BE2C (cell line): ENCODE results near the gene RASGRP1.

Experiments used
- DNase-seq: peaks from one replicate; pipeline ENCODE4 v3.0.0-alpha.2; 2020
- H3K27me3 ChIP-seq: fragments of 250-450 bp; sonication (Bioruptor Pico); 2 replicates; pipeline ENCODE4 v1.5.1; 2020; ENCODE audit warnings: mild to moderate bottlenecking
- H3K36me3 ChIP-seq: fragments of 250-450 bp; sonication (Bioruptor Pico); 2 replicates; pipeline ENCODE4 v1.5.1; 2020; ENCODE audit warnings: mild to moderate bottlenecking
- H3K4me1 ChIP-seq: fragments of 250-450 bp; sonication (Bioruptor Pico); 2 replicates; pipeline ENCODE4 v1.5.1; 2020
- H3K4me3 ChIP-seq: 2 replicates; pipeline ENCODE4 v1.5.1; 2011; ENCODE audit warnings: low read depth, low read length
- H3K9me3 ChIP-seq: fragments of 250-450 bp; sonication (Bioruptor Pico); 2 replicates; pipeline ENCODE4 v1.5.1; 2020
- CTCF ChIP-seq: IDR thresholded peaks from 2 replicates; pipeline ENCODE4 v1.5.1; 2012; ENCODE audit warnings: mild to moderate bottlenecking, low read depth, low read length

Gene RASGRP1

GRCh38 chr15:38560456-38560926 is 4.1 kb downstream of the RASGRP1 start:
- no peak for TF ChIP-seq CTCF
- Histone ChIP-seq H3K36me3 (no peaks in the 10 kb centered on the region), H3K27me3 (peaks cover 28% of the 10 kb centered on the region), H3K9me3 (no peaks in the 10 kb centered on the region), H3K4me3 (no peak overlapping the region), H3K4me1 (no peaks in the 10 kb centered on the region)
- no peak for DNase-seq

GRCh38 chr15:38559636-38560307 is 4.8 kb downstream of the RASGRP1 start:
- no peaks in the 10 kb centered on the region for H3K9me3 ChIP-seq
- H3K4me1 ChIP-seq: no peaks in the 10 kb centered on the region
- no peak overlapping the region for H3K4me3 ChIP-seq
- peaks cover 21% of the 10 kb centered on the region for H3K27me3 ChIP-seq
- TF ChIP-seq CTCF: no peak
- H3K36me3 ChIP-seq: no peaks in the 10 kb centered on the region
- peak; percentile 13 for DNase-seq

GRCh38 chr15:38559131-38559530 is 5.5 kb downstream of the RASGRP1 start:
- TF ChIP-seq CTCF: no peak
- Histone ChIP-seq H3K4me1 (no peaks in the 10 kb centered on the region), H3K4me3 (no peak overlapping the region), H3K27me3 (peaks cover 15% of the 10 kb centered on the region), H3K9me3 (no peaks in the 10 kb centered on the region), H3K36me3 (no peaks in the 10 kb centered on the region)
- DNase-seq: no peak

- DNase-seq: no peak
- TF ChIP-seq CTCF: no peak
- peaks cover 10% of the 10 kb centered on the region for H3K27me3 ChIP-seq
- no peaks in the 10 kb centered on the region for H3K4me1 ChIP-seq
- H3K9me3 ChIP-seq: no peaks in the 10 kb centered on the region
- no peak overlapping the region for H3K4me3 ChIP-seq
- H3K36me3 ChIP-seq: no peaks in the 10 kb centered on the region
Measured at GRCh38 chr15:38558372-38559059, 6.1 kb downstream of the RASGRP1 start.

GRCh38 chr15:38557921-38558320 is 6.7 kb downstream of the RASGRP1 start:
- H3K36me3 ChIP-seq: no peaks in the 10 kb centered on the region
- DNase-seq: no peak
- TF ChIP-seq CTCF: no peak
- H3K4me3 ChIP-seq: no peak overlapping the region
- H3K27me3 ChIP-seq: peaks cover 8% of the 10 kb centered on the region
- no peaks in the 10 kb centered on the region for H3K9me3 ChIP-seq
- H3K4me1 ChIP-seq: no peaks in the 10 kb centered on the region
